Activated T-cell treated with anti-CD3 and anti-CD28 coated beads, Interleukin-2, amount 50 U/mL, for 4 hours (primary cell): ENCODE measurements around the gene SLC12A2. TPM values are rescaled to one million over a fixed set of nuclear protein-coding genes. Genes with fewer than 3 reads are reported as not detected.

Experiments used
- ATAC-seq, 2 donors: fragments of 200-7000 bp; cut with Tn5 transposase; one replicate each; pipeline ENCODE4 v1.10.0; 2021
- DNase-seq: peaks from one replicate; pipeline ENCODE4 v3.0.0-alpha.2; 2020
- H3K27me3 Mint-ChIP-seq: one replicate; pipeline ENCODE4 v1.8.0; 2021; ENCODE audit warnings: low read depth, mixed read lengths
- H3K36me3 Mint-ChIP-seq: one replicate; pipeline ENCODE4 v1.8.0; 2022; ENCODE audit warnings: mixed read lengths; ENCODE audit not compliant: insufficient read depth
- H3K4me1 Mint-ChIP-seq: one replicate; pipeline ENCODE4 v1.8.0; 2021; ENCODE audit warnings: low read depth, mixed read lengths
- H3K4me3 Mint-ChIP-seq: one replicate; pipeline ENCODE4 v1.8.0; 2021; ENCODE audit warnings: mild to moderate bottlenecking, moderate library complexity, mixed read lengths
- H3K9me3 Mint-ChIP-seq: one replicate; pipeline ENCODE4 v1.8.0; 2021; ENCODE audit warnings: mixed read lengths
- total RNA-seq, 3 donors: library from RNA; stranded (reverse); gene quantifications; one replicate each; pipeline ENCODE4 v1.2.1, GENCODE V29; 2021

The SLC12A2 gene
- total RNA-seq, 3 donors from 2014 or later: 16.1 to 18.9 (median 17.8) TPM

GRCh38 chr5:128158342-128158741 is 74.8 kb downstream of the SLC12A2 start:
- no peak for ATAC-seq
- Mint-ChIP-seq H3K36me3 (peaks cover 60% of the 10 kb centered on the region), H3K27me3 (no peaks in the 10 kb centered on the region)

DNA sequence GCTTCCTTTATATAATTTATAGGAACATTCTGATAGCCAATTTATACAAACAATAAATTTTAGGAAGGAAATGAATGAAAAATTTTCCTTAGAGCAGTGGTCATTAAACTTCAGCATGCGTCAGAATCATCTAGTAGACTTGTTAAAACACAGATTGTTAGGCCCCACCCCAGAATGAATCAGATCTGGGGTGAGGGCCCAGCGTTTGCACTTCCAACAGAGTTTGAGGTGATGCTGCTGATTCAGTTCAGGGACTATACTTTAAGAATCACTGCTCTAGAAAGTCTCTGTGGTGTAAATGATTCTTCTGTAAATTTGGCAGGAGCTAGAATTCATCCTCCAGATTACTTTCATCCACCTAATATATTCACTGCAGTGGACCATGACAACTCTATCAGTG is 80.4 kb downstream of the SLC12A2 start:
- no peak for DNase-seq
- H3K9me3 Mint-ChIP-seq: peaks cover 6% of the 10 kb centered on the region
- no peak for ATAC-seq
- no peaks in the 10 kb centered on the region for H3K27me3 Mint-ChIP-seq
- no peaks in the 10 kb centered on the region for H3K4me1 Mint-ChIP-seq
- no peak overlapping the region for H3K4me3 Mint-ChIP-seq
- H3K36me3 Mint-ChIP-seq: peaks cover 43% of the 10 kb centered on the region

More at GRCh38 chr5:128158342-128158741, 74.8 kb downstream of the SLC12A2 start:
- DNase-seq: no peak
- H3K9me3 Mint-ChIP-seq: peaks cover 12% of the 10 kb centered on the region
- no peaks in the 10 kb centered on the region for H3K4me1 Mint-ChIP-seq
- no peak overlapping the region for H3K4me3 Mint-ChIP-seq

DNA sequence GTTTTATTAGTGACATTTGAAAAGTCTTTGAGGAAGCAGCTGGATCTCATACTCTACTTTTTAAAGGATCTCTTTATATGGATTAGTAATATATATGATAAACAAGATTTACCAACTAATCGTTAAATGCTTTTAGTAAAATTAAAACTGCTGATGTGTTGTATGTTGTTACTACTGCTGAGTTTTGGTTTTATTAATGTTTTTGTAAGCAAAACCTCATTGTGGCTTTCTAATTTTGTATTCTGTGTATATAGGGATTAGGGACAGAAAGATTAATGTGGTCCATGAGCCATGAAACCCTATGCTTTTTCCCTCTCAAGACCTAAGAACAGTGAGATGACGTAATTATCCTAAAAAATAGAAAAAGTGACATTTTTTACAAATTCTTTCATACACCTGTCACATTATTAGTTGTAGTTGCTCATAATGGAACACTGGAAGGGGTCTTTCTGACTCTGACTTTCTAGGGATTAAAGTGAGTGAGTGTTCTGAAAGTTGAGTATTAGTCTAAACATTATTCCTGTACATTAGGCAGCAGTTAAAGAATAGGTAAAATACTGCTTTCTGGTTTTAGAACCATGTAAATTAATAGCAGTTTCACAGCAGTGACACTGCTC is 85.9 kb downstream of the SLC12A2 start:
- H3K9me3 Mint-ChIP-seq: no peaks in the 10 kb centered on the region
- H3K27me3 Mint-ChIP-seq: no peaks in the 10 kb centered on the region
- DNase-seq: no peak
- H3K36me3 Mint-ChIP-seq: peaks cover 15% of the 10 kb centered on the region
- H3K4me3 Mint-ChIP-seq: no peak overlapping the region
- ATAC-seq: no peak
- H3K4me1 Mint-ChIP-seq: no peaks in the 10 kb centered on the region

- ATAC-seq: no peak
- no peak for DNase-seq
- Mint-ChIP-seq H3K4me3 (no peak overlapping the region), H3K9me3 (no peaks in the 10 kb centered on the region), H3K27me3 (no peaks in the 10 kb centered on the region), H3K36me3 (peaks cover 10% of the 10 kb centered on the region), H3K4me1 (no peaks in the 10 kb centered on the region)
Observed at GRCh38 chr5:128172102-128172501, 88.5 kb downstream of the SLC12A2 start.

GRCh38 chr5:128174951-128175350 is 91.4 kb downstream of the SLC12A2 start:
- H3K4me1 Mint-ChIP-seq: no peaks in the 10 kb centered on the region
- DNase-seq (no peak), ATAC-seq (no peak)
- no peaks in the 10 kb centered on the region for H3K27me3 Mint-ChIP-seq
- H3K9me3 Mint-ChIP-seq: no peaks in the 10 kb centered on the region
- peaks cover 12% of the 10 kb centered on the region for H3K36me3 Mint-ChIP-seq
- H3K4me3 Mint-ChIP-seq: no peak overlapping the region

GRCh38 chr5:128192368-128192767 is 108.8 kb downstream of the SLC12A2 start:
- ATAC-seq (no peak), DNase-seq (no peak)
- peaks cover 15% of the 10 kb centered on the region for H3K4me1 Mint-ChIP-seq
- no peaks in the 10 kb centered on the region for H3K27me3 Mint-ChIP-seq
- H3K36me3 Mint-ChIP-seq: peaks cover 3% of the 10 kb centered on the region
- H3K4me3 Mint-ChIP-seq: no peak overlapping the region
- no peaks in the 10 kb centered on the region for H3K9me3 Mint-ChIP-seq

- Mint-ChIP-seq H3K9me3 (no peaks in the 10 kb centered on the region), H3K4me1 (peaks cover 29% of the 10 kb centered on the region), H3K36me3 (peaks cover 3% of the 10 kb centered on the region), H3K4me3 (no peak overlapping the region), H3K27me3 (no peaks in the 10 kb centered on the region)
- DNase-seq: no peak
- no peak for ATAC-seq
Observed at GRCh38 chr5:128193665-128194390, 110.3 kb downstream of the SLC12A2 start.

- H3K4me3 Mint-ChIP-seq: no peak overlapping the region
- H3K9me3 Mint-ChIP-seq: no peaks in the 10 kb centered on the region
- ATAC-seq: no peak
- peaks cover 3% of the 10 kb centered on the region for H3K36me3 Mint-ChIP-seq
- peaks cover 32% of the 10 kb centered on the region for H3K4me1 Mint-ChIP-seq
- DNase-seq: no peak
- no peaks in the 10 kb centered on the region for H3K27me3 Mint-ChIP-seq
Observed at GRCh38 chr5:128195316-128195715, 111.8 kb downstream of the SLC12A2 start.

GRCh38 chr5:128196080-128196479 is 112.5 kb downstream of the SLC12A2 start:
- ATAC-seq (no peak), DNase-seq (no peak)
- Mint-ChIP-seq H3K9me3 (no peaks in the 10 kb centered on the region), H3K4me3 (no peak overlapping the region), H3K27me3 (no peaks in the 10 kb centered on the region), H3K36me3 (peaks cover 3% of the 10 kb centered on the region), H3K4me1 (peaks cover 32% of the 10 kb centered on the region)

GRCh38 chr5:128196791-128197190 is 113.2 kb downstream of the SLC12A2 start:
- H3K9me3 Mint-ChIP-seq: no peaks in the 10 kb centered on the region
- no peak overlapping the region for H3K4me3 Mint-ChIP-seq
- H3K36me3 Mint-ChIP-seq: peaks cover 3% of the 10 kb centered on the region
- ATAC-seq: no peak
- no peaks in the 10 kb centered on the region for H3K27me3 Mint-ChIP-seq
- H3K4me1 Mint-ChIP-seq: peaks cover 35% of the 10 kb centered on the region
- DNase-seq: no peak

DNA sequence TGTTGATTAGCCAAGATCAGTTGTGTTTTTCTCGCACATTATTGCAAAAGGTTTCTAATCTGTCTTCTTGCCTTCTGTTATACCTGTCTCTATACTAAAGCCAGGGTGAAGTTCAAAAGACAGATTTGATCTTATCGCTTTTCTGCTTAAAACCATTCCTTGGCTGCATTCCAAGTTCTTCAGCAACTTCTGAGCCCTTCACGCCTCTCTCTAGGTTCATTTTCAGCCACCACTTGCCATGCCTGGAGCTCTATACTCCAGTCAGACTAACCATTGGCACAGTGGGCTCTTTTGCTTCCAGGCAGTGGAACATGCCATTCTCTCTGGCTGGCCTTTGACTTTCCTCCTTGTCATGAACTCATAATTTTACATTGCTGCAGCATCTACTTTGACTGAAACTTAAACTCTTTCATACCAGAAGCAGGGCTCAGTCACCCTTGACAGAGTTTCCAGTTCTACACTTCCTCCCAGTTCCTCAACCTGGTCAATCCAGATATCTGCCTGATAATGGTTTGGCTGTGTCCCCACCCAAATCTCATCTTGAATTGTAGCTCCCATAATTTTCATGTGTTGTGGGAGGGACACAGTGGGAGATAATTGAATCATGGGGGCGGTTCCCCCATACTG is 114.4 kb downstream of the SLC12A2 start:
- no peaks in the 10 kb centered on the region for H3K9me3 Mint-ChIP-seq
- peaks cover 35% of the 10 kb centered on the region for H3K4me1 Mint-ChIP-seq
- no peaks in the 10 kb centered on the region for H3K36me3 Mint-ChIP-seq
- no peak for DNase-seq
- H3K27me3 Mint-ChIP-seq: no peaks in the 10 kb centered on the region
- ATAC-seq: peak; percentile 33 to 44
- no peak overlapping the region for H3K4me3 Mint-ChIP-seq

GRCh38 chr5:128199104-128199503 is 115.5 kb downstream of the SLC12A2 start:
- Mint-ChIP-seq H3K4me3 (no peak overlapping the region), H3K36me3 (no peaks in the 10 kb centered on the region), H3K4me1 (peaks cover 31% of the 10 kb centered on the region), H3K9me3 (no peaks in the 10 kb centered on the region), H3K27me3 (no peaks in the 10 kb centered on the region)
- no peak for ATAC-seq
- no peak for DNase-seq

DNA sequence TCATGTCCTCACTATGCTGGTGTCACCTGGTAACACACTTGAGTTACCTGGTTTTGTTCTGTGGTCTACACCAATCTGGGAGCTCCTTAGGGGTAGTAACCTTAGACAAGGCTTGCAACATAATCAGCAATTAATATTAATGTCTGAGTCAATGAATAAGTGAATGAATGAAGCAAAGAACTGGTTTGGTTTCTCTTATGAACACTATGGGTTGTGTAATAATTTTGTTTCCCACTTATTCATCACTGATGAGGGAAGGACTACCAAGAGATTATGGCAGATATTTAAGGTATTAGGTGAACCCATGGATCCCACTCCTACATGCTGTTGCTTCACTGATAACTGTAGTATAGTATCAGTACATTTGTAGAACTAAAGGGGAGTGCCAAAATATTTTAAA is 116.0 kb downstream of the SLC12A2 start:
- no peaks in the 10 kb centered on the region for H3K27me3 Mint-ChIP-seq
- H3K9me3 Mint-ChIP-seq: no peaks in the 10 kb centered on the region
- peaks cover 31% of the 10 kb centered on the region for H3K4me1 Mint-ChIP-seq
- ATAC-seq: no peak
- no peaks in the 10 kb centered on the region for H3K36me3 Mint-ChIP-seq
- DNase-seq: no peak
- H3K4me3 Mint-ChIP-seq: no peak overlapping the region

- Mint-ChIP-seq H3K27me3 (peaks cover 4% of the 10 kb centered on the region), H3K36me3 (no peaks in the 10 kb centered on the region), H3K4me1 (peaks cover 30% of the 10 kb centered on the region), H3K4me3 (peak overlapping the region; percentile 22), H3K9me3 (no peaks in the 10 kb centered on the region)
- DNase-seq: peak; percentile 80
- ATAC-seq: peak; percentile 80 to 82
Observed at GRCh38 chr5:128201065-128201926, 117.7 kb downstream of the SLC12A2 start.
